Islet of Langerhans (tissue), 1 donor: ENCODE measurements around the gene KLHL7.
"Not testable (repeated sequence)": the region's sequence is repeated elsewhere in the genome, so short reads cannot be mapped to it uniquely, and the experiment has no call there.

Source experiments
- FAIRE-seq: peaks from one replicate; lab custom pipeline; 2011; peaks lifted over from hg19 to GRCh38; lab: Jason Lieb, UNC

KLHL7 gene

DNA sequence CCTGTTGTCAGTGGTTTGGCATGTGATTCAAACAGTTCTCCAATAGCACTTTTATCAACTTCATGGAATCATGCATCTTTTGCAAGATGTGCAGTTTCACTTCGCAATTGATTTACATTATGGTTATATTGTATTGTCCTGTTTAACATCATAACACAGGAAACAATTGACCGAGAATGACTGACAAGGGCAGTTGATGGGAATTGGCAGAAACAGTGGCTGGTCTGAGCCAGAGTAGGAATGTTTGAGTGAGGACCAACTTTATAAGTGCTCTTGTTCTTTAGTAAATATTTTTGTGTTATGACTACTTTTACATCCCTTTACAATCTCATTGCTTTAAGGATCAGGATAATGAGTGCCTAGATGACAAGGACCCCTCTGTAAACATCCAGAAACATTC lies 2.2 kb downstream of the KLHL7 start:
- FAIRE-seq = no peak

DNA sequence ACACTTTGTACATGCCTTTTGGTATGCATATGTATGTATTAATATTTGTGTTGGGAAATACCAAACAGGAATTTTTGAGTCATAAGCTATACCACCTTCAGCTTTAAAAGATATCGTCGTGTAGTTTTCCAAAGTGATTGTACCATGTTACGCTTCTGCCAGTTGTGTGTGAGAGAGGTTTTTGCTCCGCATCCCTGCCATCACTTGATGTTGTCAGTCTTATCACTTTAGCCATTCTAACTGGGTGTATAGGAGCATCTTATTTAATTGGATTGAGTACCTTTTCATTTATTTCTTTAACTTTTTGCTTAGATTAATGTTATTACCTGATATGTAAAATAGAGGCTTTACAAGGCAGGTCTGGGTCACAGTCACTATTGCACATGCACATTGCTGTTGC lies 3.4 kb downstream of the KLHL7 start:
- no peak for FAIRE-seq

- FAIRE-seq = no peak
Observed at GRCh38 chr7:23109470-23109869, 3.9 kb downstream of the KLHL7 start.

DNA sequence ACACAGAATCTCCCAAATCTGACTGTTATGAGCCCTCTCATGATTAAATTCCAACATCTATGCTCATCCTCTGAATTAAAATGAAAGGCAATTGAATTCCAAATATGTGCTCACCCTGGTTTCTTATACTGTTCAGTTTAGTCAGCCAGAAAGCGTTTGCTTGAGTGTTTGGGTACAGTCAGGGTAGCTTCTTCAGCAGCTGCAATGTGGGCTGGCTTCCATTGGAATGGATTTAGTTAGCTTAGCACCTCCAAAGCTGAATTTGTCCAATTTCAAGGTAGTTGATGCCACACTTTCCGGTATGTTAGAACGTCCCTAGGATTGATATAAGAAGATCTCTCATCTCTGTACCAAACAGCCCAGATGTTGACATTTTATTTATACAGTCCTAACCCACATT lies 9.3 kb downstream of the KLHL7 start:
- FAIRE-seq = no peak

- no peak for FAIRE-seq
Observed at GRCh38 chr7:23115991-23116390, 10.4 kb downstream of the KLHL7 start.

DNA sequence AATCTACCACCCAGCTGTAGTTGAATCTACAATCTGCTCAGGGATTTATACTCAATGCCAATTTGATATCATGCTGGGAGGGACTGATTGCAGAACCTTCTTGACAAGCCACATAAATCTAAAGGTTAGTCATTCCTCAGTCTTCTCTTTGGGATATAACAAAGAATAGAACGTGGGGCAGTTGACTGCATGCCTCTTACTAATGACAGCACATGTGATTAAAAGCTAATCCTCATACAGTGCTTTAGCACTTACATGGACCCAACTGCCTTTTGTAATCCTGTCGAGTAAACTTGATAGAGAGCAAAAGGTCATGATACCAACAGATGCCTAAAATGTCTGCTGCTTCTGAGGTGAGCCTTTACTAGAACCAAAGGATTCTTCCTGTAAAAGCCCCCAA lies 12.3 kb downstream of the KLHL7 start:
- FAIRE-seq = no peak

- no peak for FAIRE-seq
Observed at GRCh38 chr7:23120106-23120505, 14.5 kb downstream of the KLHL7 start.

- FAIRE-seq = no peak
Observed at GRCh38 chr7:23121165-23121564, 15.6 kb downstream of the KLHL7 start.

DNA sequence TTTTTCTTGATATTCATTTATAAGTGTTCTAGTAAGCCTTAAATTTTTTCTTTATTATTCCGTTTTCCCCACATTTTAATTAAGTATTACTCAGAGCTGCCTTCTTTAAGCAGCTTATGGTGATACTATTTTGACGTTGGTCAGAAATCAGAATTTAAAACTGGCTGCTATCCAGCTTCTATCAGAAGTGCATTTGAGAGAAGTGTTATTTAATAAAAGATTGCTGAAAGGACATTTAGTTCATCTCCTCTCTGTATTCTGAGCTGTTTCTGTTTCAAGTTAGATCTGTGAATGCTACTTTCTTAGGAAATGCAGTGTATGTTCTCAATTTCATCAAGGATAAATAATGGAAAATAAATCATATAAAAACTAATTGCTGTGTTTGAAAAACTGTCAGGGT lies 17.4 kb downstream of the KLHL7 start:
- FAIRE-seq = no peak

GRCh38 chr7:23123465-23123864 lies 17.9 kb downstream of the KLHL7 start:
- FAIRE-seq = no peak

DNA sequence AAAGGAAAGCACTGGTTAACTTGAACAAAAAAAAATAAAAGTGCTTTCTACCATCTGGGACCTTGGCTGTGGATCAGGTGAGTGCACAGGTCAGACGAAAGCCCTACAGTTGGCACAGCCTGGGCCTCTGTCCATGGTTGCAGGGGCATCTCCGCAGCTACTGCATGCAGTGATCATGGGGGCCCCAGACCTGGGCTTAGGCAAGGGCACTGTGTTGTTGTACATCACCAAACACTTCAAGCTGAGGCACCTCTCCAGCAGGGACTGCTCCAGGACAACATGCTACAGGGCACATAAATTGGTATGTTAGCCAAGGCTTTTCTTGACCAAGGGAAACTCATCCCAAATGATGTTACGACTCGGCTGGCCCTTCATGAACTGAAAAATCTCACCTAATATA lies 23.5 kb downstream of the KLHL7 start:
- FAIRE-seq = no peak

- not testable (repeated sequence) for FAIRE-seq
Observed at GRCh38 chr7:23131799-23132198, 26.2 kb downstream of the KLHL7 start.

- no peak for FAIRE-seq
Observed at GRCh38 chr7:23133797-23134196, 28.2 kb downstream of the KLHL7 start.

GRCh38 chr7:23135755-23136154 lies 30.2 kb downstream of the KLHL7 start:
- FAIRE-seq = no peak

GRCh38 chr7:23136216-23136615 lies 30.6 kb downstream of the KLHL7 start:
- no peak for FAIRE-seq

DNA sequence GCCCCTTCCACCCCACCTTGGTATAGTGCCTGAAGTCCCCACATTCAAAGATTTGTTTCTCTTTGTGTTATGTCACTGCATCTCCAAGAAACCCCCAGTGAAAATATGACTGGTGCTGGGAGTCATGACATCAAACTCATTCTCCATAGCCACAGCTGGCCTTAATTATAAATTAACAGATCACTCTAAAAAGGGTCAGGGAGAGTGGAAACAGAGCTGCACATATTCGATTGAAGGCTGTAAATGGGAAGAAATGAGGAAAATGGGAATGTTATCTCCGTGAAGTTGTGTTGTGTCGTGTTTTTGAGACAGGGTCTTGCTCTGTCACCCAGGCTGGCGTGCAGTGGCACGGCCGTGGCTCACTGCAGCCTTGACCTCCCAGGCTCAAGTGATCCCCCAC lies 52.1 kb downstream of the KLHL7 start:
- FAIRE-seq = no peak

DNA sequence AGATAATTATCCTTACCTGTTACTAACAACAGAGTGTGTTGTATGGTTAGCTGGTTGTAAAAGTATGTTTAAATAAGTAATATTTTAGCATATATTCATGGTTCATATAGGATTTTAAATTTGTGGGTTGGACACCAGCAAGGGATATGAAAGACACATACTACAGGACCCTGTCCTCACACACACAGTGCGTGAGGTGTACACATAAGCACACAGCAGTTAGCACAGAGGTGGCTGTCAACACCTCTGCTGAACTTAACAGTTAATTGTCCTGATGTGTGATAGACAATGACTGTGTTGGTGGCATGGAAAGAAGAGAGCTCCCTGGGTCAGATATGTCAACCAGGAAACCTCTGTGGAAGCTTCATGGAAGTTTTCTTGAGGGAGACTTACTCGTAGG lies 53.0 kb downstream of the KLHL7 start:
- no peak for FAIRE-seq

GRCh38 chr7:23161482-23161881 lies 55.9 kb downstream of the KLHL7 start:
- no peak for FAIRE-seq

GRCh38 chr7:23164846-23165245 lies 59.3 kb downstream of the KLHL7 start:
- no peak for FAIRE-seq

DNA sequence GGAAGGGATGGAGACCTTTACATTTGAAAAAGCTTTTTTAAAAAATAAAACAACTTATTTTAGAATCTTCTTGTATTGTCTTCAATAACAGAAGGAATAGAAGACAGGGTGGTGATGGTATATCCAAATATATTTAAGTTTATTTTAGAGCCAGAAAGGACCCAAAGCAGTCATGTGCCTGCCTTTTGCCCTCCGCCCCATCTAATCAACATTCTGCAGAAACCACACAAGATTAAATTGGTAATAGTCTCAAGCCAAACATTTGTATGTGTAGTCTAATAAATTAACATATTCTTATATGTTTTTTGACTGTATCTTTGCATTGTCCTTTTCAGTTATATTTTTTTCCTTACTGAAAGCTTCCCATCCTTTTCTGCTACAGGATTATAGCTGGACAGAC lies 59.7 kb downstream of the KLHL7 start:
- no peak for FAIRE-seq

DNA sequence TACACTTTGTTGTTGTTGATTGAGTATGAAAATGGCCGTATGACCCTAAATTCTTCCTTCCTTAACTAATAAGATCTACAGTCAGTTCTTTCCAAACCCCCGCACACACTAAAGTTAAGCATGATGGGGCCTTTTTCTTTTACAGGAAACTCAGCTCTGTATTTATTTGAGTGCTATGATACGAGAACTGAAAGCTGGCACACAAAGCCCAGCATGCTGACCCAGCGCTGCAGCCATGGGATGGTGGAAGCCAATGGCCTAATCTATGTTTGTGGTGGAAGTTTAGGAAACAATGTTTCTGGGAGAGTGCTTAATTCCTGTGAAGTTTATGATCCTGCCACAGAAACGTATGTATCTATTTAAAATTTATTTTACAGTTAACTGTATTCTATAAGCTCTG lies 62.1 kb downstream of the KLHL7 start:
- FAIRE-seq = no peak

DNA sequence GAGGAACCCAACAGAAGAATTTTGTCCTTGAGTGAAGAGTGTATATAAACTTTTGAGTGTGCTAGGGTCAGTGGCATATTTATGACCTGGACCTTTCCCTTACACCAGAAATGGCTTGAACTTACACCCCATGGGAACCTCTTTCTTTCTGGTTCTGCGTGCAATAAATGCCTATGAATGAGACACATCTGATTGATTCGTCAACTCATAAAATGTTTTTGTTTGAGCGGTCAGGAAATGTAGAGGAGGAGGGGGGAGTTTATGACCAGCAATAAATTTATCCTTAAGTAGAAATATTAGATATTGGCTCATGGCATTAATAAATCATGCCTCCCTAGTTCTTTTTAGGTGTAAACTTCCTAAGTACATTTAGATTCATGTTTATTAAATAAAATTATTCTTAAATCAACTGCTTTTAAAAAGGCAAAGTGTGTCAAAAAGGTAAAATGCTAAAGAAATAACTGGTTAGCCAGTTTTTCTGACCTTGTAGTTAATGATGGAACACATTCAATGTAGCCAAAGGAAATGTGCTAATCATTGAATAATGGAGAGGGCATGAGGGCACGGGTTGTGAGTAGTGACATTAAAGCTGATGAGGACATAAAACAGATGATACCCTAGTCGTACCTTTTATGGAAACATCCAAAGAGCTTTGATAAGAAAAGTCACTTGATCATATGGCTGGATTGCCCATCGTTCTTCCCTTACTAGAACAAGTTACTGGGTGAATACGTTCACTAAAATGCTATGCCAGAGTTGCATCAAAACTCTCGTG lies 62.7 kb downstream of the KLHL7 start:
- no peak for FAIRE-seq

GRCh38 chr7:23175938-23176337 lies 70.4 kb downstream of the KLHL7 start:
- no peak for FAIRE-seq

- peak; percentile 79 for FAIRE-seq
Observed at GRCh38 chr7:23181684-23182553, 76.3 kb downstream of the KLHL7 start, which contains the start of gene NUP42. NUP42 (plus strand) TSS chr7:23182048; CDS start chr7:23182086, 38 bp downstream.
